Measurements from ENCODE around the gene CRADD. TPM values are rescaled to one million over a fixed set of nuclear protein-coding genes. Genes with fewer than 3 reads are reported as not detected.
"Not testable (repeated sequence)": the region's sequence is repeated elsewhere in the genome, so short reads cannot be mapped to it uniquely, and the experiment has no call there.

CRADD gene
- total RNA-seq, 1 experiment from 2014 or later = 7.6 TPM

GRCh38 chr12:93781961-93782360 lies 104.8 kb downstream of the CRADD start:
- not testable (repeated sequence) for H3K4me3 ChIP-seq; H3K36me3 ChIP-seq; H3K9me3 ChIP-seq (replicated peaks); H3K27me3 ChIP-seq; H3K27ac ChIP-seq; DNase-seq
- H3K4me1 ChIP-seq = peaks cover 44% of the 10 kb centered on the region

GRCh38 chr12:93782853-93783252 lies 105.7 kb downstream of the CRADD start:
- H3K9me3 ChIP-seq (replicated peaks) = no peaks in the 10 kb centered on the region
- DNase-seq = no peak
- no peaks in the 10 kb centered on the region for H3K27me3 ChIP-seq
- H3K4me1 ChIP-seq = peaks cover 48% of the 10 kb centered on the region
- no peak overlapping the region for H3K27ac ChIP-seq
- no peaks in the 10 kb centered on the region for H3K36me3 ChIP-seq
- no peak overlapping the region for H3K4me3 ChIP-seq

GRCh38 chr12:93783832-93784231 lies 106.7 kb downstream of the CRADD start:
- H3K27me3 ChIP-seq = no peaks in the 10 kb centered on the region
- peak overlapping the region; percentile 86; the same call in 1 of the 2 replicates for H3K27ac ChIP-seq
- H3K4me1 ChIP-seq = peaks cover 42% of the 10 kb centered on the region
- H3K36me3 ChIP-seq = no peaks in the 10 kb centered on the region
- no peak for DNase-seq
- H3K9me3 ChIP-seq (replicated peaks) = no peaks in the 10 kb centered on the region
- H3K4me3 ChIP-seq = no peak overlapping the region

- H3K27ac ChIP-seq = peak overlapping the region; percentile 86
Measured at GRCh38 chr12:93784339-93785086, 107.3 kb downstream of the CRADD start.

GRCh38 chr12:93785249-93786010 lies 108.3 kb downstream of the CRADD start:
- H3K4me3 ChIP-seq = peak overlapping the region; percentile 4
- H3K4me1 ChIP-seq = peaks cover 51% of the 10 kb centered on the region
- no peaks in the 10 kb centered on the region for H3K9me3 ChIP-seq (replicated peaks)
- peak overlapping the region; percentile 86 for H3K27ac ChIP-seq
- no peaks in the 10 kb centered on the region for H3K36me3 ChIP-seq
- H3K27me3 ChIP-seq = no peaks in the 10 kb centered on the region
- peak; percentile 75 for DNase-seq

More at GRCh38 chr12:93784339-93785086, 107.3 kb downstream of the CRADD start:
- Histone ChIP-seq H3K9me3 (replicated peaks) (no peaks in the 10 kb centered on the region), H3K4me3 (peak overlapping the region; percentile 4; the same call in 1 of the 2 replicates), H3K36me3 (no peaks in the 10 kb centered on the region), H3K4me1 (peaks cover 42% of the 10 kb centered on the region), H3K27me3 (no peaks in the 10 kb centered on the region)
- DNase-seq = peak; percentile 87 to 95

- Histone ChIP-seq H3K36me3 (no peaks in the 10 kb centered on the region), H3K27ac (peak overlapping the region; percentile 86), H3K4me1 (peaks cover 57% of the 10 kb centered on the region), H3K4me3 (no peak overlapping the region), H3K9me3 (replicated peaks) (no peaks in the 10 kb centered on the region), H3K27me3 (no peaks in the 10 kb centered on the region)
- DNase-seq = peak in 1 of 2 experiments; percentile 53
Measured at GRCh38 chr12:93786656-93787397, 109.7 kb downstream of the CRADD start.

- Histone ChIP-seq H3K9me3 (replicated peaks) (no peaks in the 10 kb centered on the region), H3K27ac (no peak overlapping the region), H3K36me3 (no peaks in the 10 kb centered on the region), H3K27me3 (no peaks in the 10 kb centered on the region), H3K4me1 (peaks cover 51% of the 10 kb centered on the region), H3K4me3 (no peak overlapping the region)
- DNase-seq = no peak
Measured at GRCh38 chr12:93788853-93789252, 111.7 kb downstream of the CRADD start.

GRCh38 chr12:93789767-93790166 lies 112.6 kb downstream of the CRADD start:
- H3K27me3 ChIP-seq = no peaks in the 10 kb centered on the region
- DNase-seq = no peak
- no peaks in the 10 kb centered on the region for H3K9me3 ChIP-seq (replicated peaks)
- H3K27ac ChIP-seq = peak overlapping the region; percentile 55; the same call in 1 of the 2 replicates
- H3K36me3 ChIP-seq = no peaks in the 10 kb centered on the region
- H3K4me3 ChIP-seq = no peak overlapping the region
- H3K4me1 ChIP-seq = peaks cover 43% of the 10 kb centered on the region

- H3K27ac ChIP-seq = peak overlapping the region; percentile 55
Measured at GRCh38 chr12:93790472-93791152, 113.4 kb downstream of the CRADD start.

GRCh38 chr12:93793007-93793406 lies 115.8 kb downstream of the CRADD start:
- DNase-seq = no peak
- H3K27ac ChIP-seq = no peak overlapping the region
- peaks cover 19% of the 10 kb centered on the region for H3K4me1 ChIP-seq
- no peak overlapping the region for H3K4me3 ChIP-seq
- no peaks in the 10 kb centered on the region for H3K27me3 ChIP-seq
- H3K9me3 ChIP-seq (replicated peaks) = no peaks in the 10 kb centered on the region
- H3K36me3 ChIP-seq = no peaks in the 10 kb centered on the region

More at GRCh38 chr12:93790472-93791152, 113.4 kb downstream of the CRADD start:
- Histone ChIP-seq H3K36me3 (no peaks in the 10 kb centered on the region), H3K9me3 (replicated peaks) (no peaks in the 10 kb centered on the region), H3K4me3 (no peak overlapping the region), H3K4me1 (peaks cover 37% of the 10 kb centered on the region), H3K27me3 (no peaks in the 10 kb centered on the region)
- peak; percentile 60 to 67 for DNase-seq

GRCh38 chr12:93793983-93794382 lies 116.8 kb downstream of the CRADD start:
- no peak for DNase-seq
- no peak overlapping the region for H3K4me3 ChIP-seq
- no peaks in the 10 kb centered on the region for H3K9me3 ChIP-seq (replicated peaks)
- no peaks in the 10 kb centered on the region for H3K27me3 ChIP-seq
- H3K4me1 ChIP-seq = peaks cover 19% of the 10 kb centered on the region
- H3K27ac ChIP-seq = no peak overlapping the region
- H3K36me3 ChIP-seq = no peaks in the 10 kb centered on the region

- Histone ChIP-seq H3K4me1 (peaks cover 13% of the 10 kb centered on the region), H3K4me3 (no peak overlapping the region), H3K27me3 (no peaks in the 10 kb centered on the region), H3K9me3 (replicated peaks) (no peaks in the 10 kb centered on the region), H3K36me3 (no peaks in the 10 kb centered on the region), H3K27ac (no peak overlapping the region)
- no peak for DNase-seq
Measured at GRCh38 chr12:93794738-93795137, 117.6 kb downstream of the CRADD start.

- no peak for DNase-seq
- peaks cover 7% of the 10 kb centered on the region for H3K4me1 ChIP-seq
- H3K4me3 ChIP-seq = no peak overlapping the region
- H3K36me3 ChIP-seq = no peaks in the 10 kb centered on the region
- H3K27me3 ChIP-seq = no peaks in the 10 kb centered on the region
- H3K9me3 ChIP-seq (replicated peaks) = no peaks in the 10 kb centered on the region
- H3K27ac ChIP-seq = no peak overlapping the region
Measured at GRCh38 chr12:93795352-93795751, 118.2 kb downstream of the CRADD start.

- DNase-seq = no peak
Measured at GRCh38 chr12:93796729-93797128, 119.6 kb downstream of the CRADD start.

More at GRCh38 chr12:93796729-93797128, 119.6 kb downstream of the CRADD start:
- Histone ChIP-seq H3K4me3 (no peak overlapping the region), H3K27me3 (no peaks in the 10 kb centered on the region), H3K4me1 (no peaks in the 10 kb centered on the region; the same call in 1 of the 2 replicates), H3K9me3 (replicated peaks) (no peaks in the 10 kb centered on the region), H3K27ac (no peak overlapping the region), H3K36me3 (no peaks in the 10 kb centered on the region)
